ENCODE results near the gene HOXC4. TPM values are rescaled to one million over a fixed set of nuclear protein-coding genes. Genes with fewer than 3 reads are reported as not detected.
A peak's percentile ranks its signal among the peaks of the same experiment; 100 is the strongest.

HOXC4 gene
- total RNA-seq, 4 donors from 2014 or later = 1.1 to 3.1 (median 1.3) TPM

DNA sequence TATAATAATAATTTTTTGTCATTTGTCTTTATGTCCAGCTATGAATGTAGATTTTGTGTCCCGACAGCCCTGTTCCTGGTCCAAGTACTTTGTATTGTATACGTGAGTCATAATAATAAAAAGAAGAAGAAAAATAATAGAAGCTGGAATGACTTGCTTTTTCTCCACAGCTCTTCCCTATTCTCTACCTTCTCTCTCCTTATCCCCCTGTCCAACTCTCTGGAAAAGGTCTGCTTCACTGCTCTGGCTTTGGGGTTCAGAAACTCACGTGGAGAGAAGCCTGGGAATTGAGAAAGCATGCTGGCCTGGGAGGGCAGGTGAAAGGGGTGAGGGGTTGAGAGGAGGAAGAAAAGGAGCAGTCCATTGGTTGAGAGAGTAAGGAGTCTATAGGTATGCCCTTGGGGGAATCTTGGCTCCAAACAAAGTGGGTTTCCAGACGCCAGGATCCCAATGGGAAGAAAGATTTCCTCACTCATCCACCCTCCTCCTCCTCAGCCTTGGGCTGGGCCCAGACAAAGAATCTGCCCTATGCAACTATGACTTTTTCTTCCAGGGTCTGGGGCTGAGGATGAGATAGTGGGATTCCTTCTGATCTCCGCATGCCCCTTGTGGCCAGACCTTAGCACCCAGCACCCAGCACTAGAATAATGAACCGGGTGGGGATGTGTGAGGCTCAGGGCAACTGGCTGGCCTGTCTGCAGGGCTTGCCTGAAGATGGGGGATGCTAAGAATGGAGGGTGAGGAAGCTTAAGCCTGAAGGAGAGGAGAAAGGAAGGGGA, 40.8 kb upstream of the HOXC4 start:
- no peak for DNase-seq
- intact Hi-C loops (cut with DNase I) = no loop called here
- Histone ChIP-seq H3K4me1 (peaks cover 8 to 44% (median 19%) of the 10 kb centered on the region in 3 donors), H3K36me3 (no peaks in the 10 kb centered on the region), H3K27ac (no peak overlapping the region), H3K27me3 (peaks cover 15 to 100% (median 53%) of the 10 kb centered on the region in 4 donors), H3K9me3 (no peaks in the 10 kb centered on the region), H3K4me3 (no peak overlapping the region)
- WGBS, 2 donors = 36 to 42% methylated on average over 5 of the region's 6 CpGs
- TF ChIP-seq POLR2A (IDR thresholded peaks at IDR 0.05) = no peak

- H3K4me3 ChIP-seq = peak overlapping the region in 1 of 4 donors; percentile 23
- DNase-seq = no peak
- no peaks in the 10 kb centered on the region for H3K36me3 ChIP-seq
- TF ChIP-seq POLR2A (IDR thresholded peaks at IDR 0.05) (no peak), CTCF (IDR thresholded peaks at IDR 0.05) (no peak)
- intact Hi-C loops (cut with DNase I) = no loop called here
- H3K27me3 ChIP-seq = peaks cover 15 to 100% (median 47%) of the 10 kb centered on the region in 4 donors
- no peak overlapping the region for H3K27ac ChIP-seq
- WGBS, 2 donors = 35 to 38% methylated on average over 17 to 36 of the region's 36 CpGs
- H3K9me3 ChIP-seq = no peaks in the 10 kb centered on the region
- peaks cover 5 to 50% (median 14%) of the 10 kb centered on the region in 3 donors for H3K4me1 ChIP-seq
These were observed 39.1 kb upstream of the HOXC4 start for GRCh38 chr12:54014377-54015017.

- DNase-seq = no peak
- no peak overlapping the region for H3K4me3 ChIP-seq
- H3K36me3 ChIP-seq = no peaks in the 10 kb centered on the region
- WGBS, 2 donors = 37 to 51% methylated on average over 17 of the region's 23 CpGs
- H3K27me3 ChIP-seq = peaks cover 15 to 100% (median 40%) of the 10 kb centered on the region in 4 donors
- no peak for TF ChIP-seq CTCF (IDR thresholded peaks at IDR 0.05)
- no peak for TF ChIP-seq POLR2A (IDR thresholded peaks at IDR 0.05)
- peaks cover 3 to 53% (median 11%) of the 10 kb centered on the region in 3 donors for H3K4me1 ChIP-seq
- intact Hi-C loops (cut with DNase I) = no loop called here
- no peak overlapping the region for H3K27ac ChIP-seq
- no peaks in the 10 kb centered on the region for H3K9me3 ChIP-seq
These were observed 38.4 kb upstream of the HOXC4 start for GRCh38 chr12:54015018-54015931.

DNA sequence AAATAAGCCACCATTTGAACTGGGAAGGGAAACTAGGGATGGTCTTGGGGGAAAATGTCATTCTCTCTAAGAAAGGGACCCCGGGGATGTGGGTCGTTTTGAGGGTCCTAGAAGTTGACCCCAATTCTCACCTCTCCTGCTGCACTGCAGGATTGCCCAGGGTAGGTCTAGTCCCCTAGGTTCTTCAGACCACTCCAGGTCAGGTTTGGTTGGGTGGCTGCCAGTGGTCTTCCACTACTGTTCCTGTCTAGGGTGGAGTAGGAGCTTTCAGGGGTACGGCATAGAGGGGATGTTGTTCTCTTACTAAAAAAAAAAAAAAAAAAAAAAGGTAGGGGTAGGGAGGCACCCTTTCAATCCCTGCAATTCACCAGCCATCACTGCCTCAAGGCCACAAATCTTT, 37.6 kb upstream of the HOXC4 start:
- no peak overlapping the region for H3K4me3 ChIP-seq

More for the DNA sequence above, 37.6 kb upstream of the HOXC4 start:
- TF ChIP-seq POLR2A (IDR thresholded peaks at IDR 0.05) (no peak), CTCF (IDR thresholded peaks at IDR 0.05) (no peak)
- 27 to 42% methylated on average over 3 of the region's 3 CpGs for WGBS, 2 donors
- peaks cover 3 to 51% (median 11%) of the 10 kb centered on the region in 3 donors for H3K4me1 ChIP-seq
- no peaks in the 10 kb centered on the region for H3K9me3 ChIP-seq
- DNase-seq = no peak
- peaks cover 15 to 100% (median 36%) of the 10 kb centered on the region in 4 donors for H3K27me3 ChIP-seq
- intact Hi-C loops (cut with DNase I) = no loop called here
- no peaks in the 10 kb centered on the region for H3K36me3 ChIP-seq
- no peak overlapping the region for H3K27ac ChIP-seq
